HUES64 (cell line): ENCODE results near the gene UNC45A.
"Not testable (repeated sequence)": the region's sequence is repeated elsewhere in the genome, so short reads cannot be mapped to it uniquely, and the experiment has no call there.

ENCODE experiments used
- H3K27ac ChIP-seq: 2 replicates; pipeline ENCODE4 v1.7.0; 2013; ENCODE audit warnings: low read depth, low read length, inconsistent platforms
- H3K27me3 ChIP-seq: 2 replicates; pipeline ENCODE4 v1.6.1; 2013; ENCODE audit warnings: mild to moderate bottlenecking, low read length; ENCODE audit not compliant: insufficient read depth
- H3K36me3 ChIP-seq: 2 replicates; pipeline ENCODE4 v1.6.1; 2013; ENCODE audit warnings: mild to moderate bottlenecking, low read length; ENCODE audit not compliant: insufficient read depth
- H3K4me1 ChIP-seq: 2 replicates; pipeline ENCODE4 v1.6.1; 2013; ENCODE audit warnings: mild to moderate bottlenecking, low read length, moderate library complexity; ENCODE audit not compliant: insufficient read depth
- H3K4me3 ChIP-seq: 2 replicates; pipeline ENCODE4 v1.5.1; 2013; ENCODE audit warnings: mild to moderate bottlenecking, low read length, moderate library complexity
- H3K9ac ChIP-seq: 2 replicates; pipeline ENCODE4 v1.6.1; 2013; ENCODE audit warnings: mild to moderate bottlenecking, low read depth, low read length
- H3K9me3 ChIP-seq: 2 replicates; pipeline ENCODE4 v1.6.1; 2013; ENCODE audit warnings: low read depth, low read length; ENCODE audit not compliant: insufficient read depth
- WGBS: fragments of 150-250, 120-280 bp; methylation state at CpG from one replicate; pipeline ENCODE4 v1.1.7; 2013; ENCODE audit warnings: missing lambda C conversion rate; 5-methylcytosine and 5-hydroxymethylcytosine counted together

The UNC45A gene

DNA sequence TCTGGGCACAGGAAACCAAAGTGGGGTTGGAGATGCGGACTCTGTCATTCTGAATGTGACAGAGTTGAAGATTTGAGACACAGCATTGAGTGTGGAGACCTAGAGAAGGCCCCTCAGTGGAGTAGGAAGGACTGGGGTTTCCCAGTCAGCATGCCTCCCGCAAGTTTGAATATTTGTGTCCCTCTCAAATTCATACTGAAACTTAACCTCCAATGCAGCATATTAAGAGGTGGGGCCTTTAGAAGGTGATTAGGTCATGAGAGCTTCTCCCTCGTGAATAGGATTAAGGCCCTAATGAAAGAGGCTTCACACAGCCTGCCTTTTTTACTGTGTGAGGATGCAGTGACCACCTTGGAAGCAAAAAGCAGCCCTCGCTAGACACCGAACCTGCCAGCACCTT is 10.7 kb upstream of the UNC45A start:
- no peak overlapping the region for H3K9ac ChIP-seq
- no peaks in the 10 kb centered on the region for H3K9me3 ChIP-seq
- 89% methylated on average over 4 of the region's 5 CpGs for WGBS
- H3K27ac ChIP-seq: no peak overlapping the region
- H3K4me3 ChIP-seq: no peak overlapping the region
- peaks cover 2% of the 10 kb centered on the region; the same call in 1 of the 2 replicates for H3K4me1 ChIP-seq
- no peaks in the 10 kb centered on the region for H3K27me3 ChIP-seq
- H3K36me3 ChIP-seq: peaks cover 13% of the 10 kb centered on the region; the same call in 1 of the 2 replicates

DNA sequence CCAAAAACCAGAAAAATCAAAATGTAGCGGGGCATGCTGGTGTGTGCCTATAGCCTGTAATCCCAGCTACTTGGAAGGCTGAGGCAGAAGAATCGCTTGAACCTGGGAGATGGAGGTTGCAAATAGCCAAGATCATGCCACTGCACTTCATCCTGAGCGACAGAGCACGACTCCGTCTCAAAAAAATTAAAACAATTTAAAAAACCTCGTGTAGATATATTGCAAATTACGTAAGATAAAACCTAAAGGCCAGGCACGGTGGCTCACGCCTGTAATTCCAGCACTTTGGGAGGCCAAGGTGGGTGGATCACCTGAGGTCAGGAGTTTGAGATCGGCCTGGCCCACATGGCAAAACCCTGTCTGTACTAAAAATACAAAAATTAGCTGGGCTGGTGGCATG is 8.3 kb upstream of the UNC45A start:
- not testable (repeated sequence) for H3K4me3 ChIP-seq, H3K36me3 ChIP-seq, H3K27me3 ChIP-seq, H3K9ac ChIP-seq, H3K4me1 ChIP-seq, H3K9me3 ChIP-seq, H3K27ac ChIP-seq
- 96% methylated on average over 10 of the region's 10 CpGs for WGBS

DNA sequence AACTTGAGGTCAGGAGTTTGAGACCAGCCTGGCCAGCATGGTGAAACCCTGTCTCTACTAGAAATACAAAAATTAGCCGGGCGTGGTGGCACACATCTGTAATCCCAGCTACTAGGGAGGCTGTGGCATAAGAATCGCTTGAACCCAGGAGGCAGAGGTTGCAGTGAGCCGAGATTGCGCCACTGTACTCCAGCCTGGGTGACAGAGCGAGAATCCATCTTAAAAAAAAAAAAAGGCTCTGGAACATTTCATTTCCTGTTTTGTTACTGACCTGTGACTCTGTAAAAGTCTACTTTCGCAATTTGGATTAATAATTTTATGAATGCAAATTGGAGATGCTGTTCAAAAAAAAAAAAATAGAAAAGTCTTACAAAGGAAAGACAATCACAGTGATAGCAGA is 7.0 kb upstream of the UNC45A start:
- H3K4me1 ChIP-seq, H3K36me3 ChIP-seq, H3K27me3 ChIP-seq, H3K27ac ChIP-seq, H3K9me3 ChIP-seq, H3K4me3 ChIP-seq, H3K9ac ChIP-seq: not testable (repeated sequence)
- 96% methylated on average over 7 of the region's 7 CpGs for WGBS

DNA sequence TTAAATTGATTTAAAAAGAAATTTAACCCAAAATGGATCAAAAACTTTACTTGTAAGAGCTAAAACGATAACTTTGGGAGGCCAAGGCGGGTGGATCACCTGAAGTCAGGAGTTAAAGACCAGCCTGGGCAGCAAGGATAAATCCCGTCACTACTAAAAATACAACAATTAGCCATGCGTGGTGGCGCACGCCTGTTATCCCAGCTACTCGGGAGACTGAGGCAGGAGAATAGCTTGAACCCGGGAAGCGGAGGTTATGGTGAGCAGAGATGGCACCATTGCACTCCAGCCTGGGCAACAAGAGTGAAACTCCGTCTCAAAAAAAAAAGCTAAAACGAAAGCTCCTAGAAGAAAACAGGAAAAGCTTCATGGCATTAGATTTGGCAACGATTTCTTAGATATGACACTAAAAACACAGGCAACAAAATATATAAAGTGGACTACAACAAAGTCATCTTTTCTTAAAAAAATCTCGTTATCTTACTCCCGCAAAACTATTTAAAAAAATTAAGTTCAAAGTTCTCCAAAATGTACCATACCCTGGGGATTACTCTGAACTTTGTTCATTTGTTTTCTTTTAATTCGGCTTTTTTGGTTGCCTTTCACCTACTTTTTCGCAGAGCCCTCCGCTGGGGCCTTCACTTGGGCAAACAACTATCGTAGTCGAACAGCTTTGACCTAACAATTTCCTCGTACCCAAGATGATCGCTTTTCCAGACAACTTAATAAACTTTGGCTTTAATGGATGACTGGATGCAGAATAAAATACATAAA is 5.7 kb upstream of the UNC45A start:
- no peak overlapping the region for H3K27ac ChIP-seq
- no peaks in the 10 kb centered on the region; the same call in 1 of the 2 replicates for H3K4me1 ChIP-seq
- H3K9ac ChIP-seq: no peak overlapping the region
- peaks cover 15% of the 10 kb centered on the region for H3K27me3 ChIP-seq
- H3K9me3 ChIP-seq: no peaks in the 10 kb centered on the region
- no peak overlapping the region for H3K4me3 ChIP-seq
- H3K36me3 ChIP-seq: no peaks in the 10 kb centered on the region
- 96% methylated on average over 21 of the region's 21 CpGs for WGBS

DNA sequence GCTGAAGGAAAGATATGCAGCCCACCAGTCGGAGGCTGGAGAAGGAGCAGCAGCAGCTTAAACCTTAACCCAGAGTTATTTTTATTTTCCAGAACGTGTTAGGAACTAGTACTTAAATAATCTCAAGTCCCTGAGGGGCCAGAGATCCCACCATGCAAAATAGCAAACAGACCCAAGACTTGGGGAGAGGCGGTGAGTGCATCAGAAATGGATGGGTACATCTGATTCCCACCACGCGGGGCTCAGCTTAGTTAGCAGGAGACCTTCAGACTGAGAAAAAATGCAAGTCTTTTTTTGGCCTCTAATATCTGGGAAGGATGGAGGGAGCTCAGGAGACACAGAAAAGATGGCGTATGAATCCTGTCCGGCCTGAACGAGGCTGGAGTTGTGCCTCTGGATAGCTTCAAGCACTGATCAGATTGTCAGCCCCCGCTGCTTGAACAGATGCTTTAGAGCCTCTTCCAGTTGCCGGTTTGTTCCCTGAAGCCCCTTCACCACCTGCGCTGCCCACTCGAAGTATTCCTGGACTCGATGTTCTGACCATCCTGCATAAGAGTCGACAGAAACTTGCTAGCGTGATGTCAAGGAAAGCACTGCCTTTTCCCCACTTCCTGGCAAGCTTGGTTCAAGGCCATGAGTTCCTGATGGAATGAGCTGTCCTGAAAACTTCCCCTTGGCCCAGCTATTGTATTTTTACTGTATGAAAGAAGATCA is 4.1 kb upstream of the UNC45A start:
- no peak overlapping the region for H3K27ac ChIP-seq
- H3K27me3 ChIP-seq: peaks cover 15% of the 10 kb centered on the region
- no peaks in the 10 kb centered on the region for H3K36me3 ChIP-seq
- peak overlapping the region; percentile 75; the same call in 1 of the 2 replicates for H3K4me3 ChIP-seq
- no peaks in the 10 kb centered on the region for H3K9me3 ChIP-seq
- no peak overlapping the region for H3K9ac ChIP-seq
- WGBS: 94% methylated on average over 15 of the region's 15 CpGs
- no peaks in the 10 kb centered on the region; the same call in 1 of the 2 replicates for H3K4me1 ChIP-seq

DNA sequence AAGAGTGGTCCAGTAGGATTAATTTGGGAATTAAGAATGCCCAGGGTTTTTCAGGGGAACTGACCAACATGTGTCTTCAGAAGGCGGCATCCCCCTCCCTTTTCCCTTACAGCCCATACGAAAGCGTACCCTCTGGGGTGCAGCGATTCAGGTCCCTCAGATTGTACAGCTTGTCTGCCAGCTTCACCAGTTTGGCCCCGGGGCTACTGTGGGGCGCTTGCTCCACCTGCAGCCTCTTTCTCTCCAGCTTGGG is 3.6 kb upstream of the UNC45A start:
- Histone ChIP-seq H3K4me3 (peak overlapping the region; percentile 75), H3K36me3 (peaks cover 3% of the 10 kb centered on the region), H3K27me3 (peaks cover 15% of the 10 kb centered on the region), H3K4me1 (no peaks in the 10 kb centered on the region; the same call in 1 of the 2 replicates), H3K27ac (no peak overlapping the region), H3K9ac (no peak overlapping the region), H3K9me3 (no peaks in the 10 kb centered on the region)
- WGBS: 43% methylated on average over 6 of the region's 6 CpGs

DNA sequence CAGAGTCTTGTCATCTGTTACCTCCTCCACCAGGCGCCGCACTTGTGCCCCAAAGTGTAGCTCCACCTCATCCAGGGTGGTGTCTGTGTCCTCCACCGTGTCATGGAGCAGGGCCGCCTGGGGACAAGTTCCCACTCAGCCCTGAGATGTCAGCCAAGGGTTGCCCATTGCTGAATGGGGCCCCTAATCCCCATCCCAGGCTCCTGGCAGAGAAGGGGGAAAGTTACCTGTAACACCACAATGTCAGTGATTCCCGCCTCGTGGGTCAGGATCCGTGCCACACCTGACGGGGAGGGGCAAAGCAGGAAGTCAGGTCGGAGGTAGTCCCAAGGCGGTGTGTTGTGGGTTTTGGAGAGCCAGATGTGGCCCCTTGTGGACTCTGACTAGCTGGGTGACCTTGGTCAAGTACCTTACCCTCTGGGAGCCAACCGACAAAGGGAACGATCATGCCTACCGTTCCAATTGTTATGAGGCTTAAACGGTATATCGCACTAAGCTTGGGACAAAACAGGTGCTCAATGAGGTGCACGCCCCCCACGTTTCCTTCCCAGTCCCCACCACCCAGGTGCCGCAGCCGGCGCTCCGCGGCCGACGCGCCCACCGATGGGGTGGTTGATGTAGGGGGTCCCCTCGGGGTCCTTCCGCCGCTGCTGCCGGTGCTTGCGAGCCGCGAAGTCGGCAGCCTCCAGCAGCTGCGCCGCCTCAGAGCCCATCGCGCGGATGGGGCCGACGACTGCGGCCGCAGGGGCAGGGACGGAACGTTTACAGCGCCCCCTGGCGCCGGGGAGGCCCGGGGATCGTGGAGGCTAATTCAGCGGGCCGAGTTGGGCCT is 3.0 kb upstream of the UNC45A start, which contains the start of gene HDDC3:
Gene HDDC3 (minus strand): TSS at position 722 of the 832 bp plus-strand sequence. CDS start 9 bp downstream, at position 713.
- Histone ChIP-seq H3K27me3 (peaks cover 15% of the 10 kb centered on the region), H3K36me3 (peaks cover 8% of the 10 kb centered on the region), H3K4me1 (no peaks in the 10 kb centered on the region; the same call in 1 of the 2 replicates), H3K4me3 (peak within 1 kb of the TSS; percentile 75), H3K27ac (0 out of 2 replicates have a peak within 1 kb of the TSS, but pooled peaks have one; percentile 16), H3K9ac (peak within 1 kb of the TSS; percentile 64), H3K9me3 (no peaks in the 10 kb centered on the region)
- under 1% methylated on average over 52 of the region's 52 CpGs for WGBS

DNA sequence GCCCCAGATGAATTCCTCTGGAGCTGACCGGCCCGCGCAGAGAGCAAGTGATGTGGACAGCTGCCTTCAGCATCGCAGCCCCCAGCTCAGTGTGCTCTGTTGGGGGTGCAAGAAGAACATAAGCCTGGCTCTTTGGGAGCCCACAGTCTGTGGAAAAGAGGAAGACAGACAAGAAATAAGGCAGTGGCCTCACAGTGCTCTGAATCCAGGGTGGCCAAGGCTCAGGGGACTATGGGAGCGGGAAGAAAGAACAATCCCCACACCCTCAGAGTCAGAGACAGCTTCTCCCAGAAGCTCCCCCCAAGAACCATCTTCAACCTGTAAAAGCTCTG is 2.5 kb upstream of the UNC45A start:
- 26% methylated on average over 5 of the region's 5 CpGs for WGBS
- Histone ChIP-seq H3K36me3 (peaks cover 11% of the 10 kb centered on the region), H3K27me3 (peaks cover 15% of the 10 kb centered on the region), H3K4me1 (no peaks in the 10 kb centered on the region; the same call in 1 of the 2 replicates), H3K9ac (no peak overlapping the region), H3K27ac (no peak overlapping the region), H3K9me3 (no peaks in the 10 kb centered on the region), H3K4me3 (peak overlapping the region; percentile 75)

DNA sequence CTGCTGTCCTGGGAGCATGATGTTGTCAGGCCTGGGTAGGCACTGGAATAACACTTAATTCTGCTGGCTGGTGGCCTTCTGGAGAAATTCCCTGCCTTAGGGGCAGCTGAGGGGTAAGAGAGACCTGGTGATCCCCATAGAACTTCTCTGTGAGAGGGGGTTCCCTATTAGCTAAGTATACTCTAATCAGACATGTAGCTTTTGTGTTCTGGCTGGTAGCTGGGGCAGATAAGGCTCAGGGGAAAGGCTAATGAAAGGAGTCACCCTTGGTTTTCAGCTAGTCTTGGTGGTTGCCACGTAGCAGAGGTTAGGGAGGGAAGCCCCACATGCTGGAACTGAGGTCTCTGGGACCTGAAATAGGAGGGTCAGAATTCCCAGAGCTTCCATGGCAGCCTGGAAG is 1.8 kb upstream of the UNC45A start:
- H3K27ac ChIP-seq: no peak overlapping the region
- H3K36me3 ChIP-seq: peaks cover 17% of the 10 kb centered on the region
- WGBS: 78% methylated on average over 1 of the region's 1 CpG
- no peak overlapping the region for H3K9ac ChIP-seq
- no peaks in the 10 kb centered on the region; the same call in 1 of the 2 replicates for H3K4me1 ChIP-seq
- no peak overlapping the region for H3K4me3 ChIP-seq
- H3K9me3 ChIP-seq: no peaks in the 10 kb centered on the region
- peaks cover 15% of the 10 kb centered on the region for H3K27me3 ChIP-seq

DNA sequence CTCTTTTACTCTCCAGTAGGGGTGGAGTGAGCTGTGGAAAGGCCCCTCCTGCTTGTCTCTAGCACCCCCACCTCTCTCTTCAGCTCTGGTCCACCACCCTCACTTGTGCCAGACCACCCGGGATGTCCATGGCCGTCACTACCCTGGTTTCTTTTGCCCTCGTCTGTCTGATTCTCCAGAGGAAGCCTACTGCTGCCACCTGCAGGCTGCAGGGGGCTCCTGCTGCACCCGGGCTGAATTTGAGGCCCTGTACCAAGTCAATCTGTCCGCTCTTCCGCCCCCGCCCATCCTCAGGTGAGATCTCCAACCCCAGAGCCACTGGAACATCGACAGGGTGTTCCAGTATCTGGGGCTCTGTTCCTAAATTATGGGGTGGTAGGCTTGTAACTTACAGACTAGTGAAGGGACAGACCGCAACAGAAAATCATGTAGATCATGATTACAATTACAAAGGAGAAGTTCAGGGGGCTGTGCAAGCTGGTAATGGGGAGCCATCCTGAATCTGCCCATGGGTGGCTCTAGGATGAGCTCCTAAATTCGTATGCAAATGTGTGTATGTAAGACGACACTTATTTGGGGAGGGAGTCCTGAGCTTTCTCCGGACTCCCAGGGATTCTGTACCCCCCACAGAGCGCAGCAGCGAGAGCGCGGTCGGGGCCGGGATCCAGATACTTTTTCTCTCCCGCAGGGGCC is 683 bp upstream of the UNC45A start:
- Histone ChIP-seq H3K9me3 (no peaks in the 10 kb centered on the region), H3K27ac (no peak overlapping the region), H3K9ac (peak overlapping the region; percentile 20; the same call in 1 of the 2 replicates), H3K4me3 (peak overlapping the region; percentile 78), H3K27me3 (peaks cover 15% of the 10 kb centered on the region), H3K4me1 (no peaks in the 10 kb centered on the region; the same call in 1 of the 2 replicates), H3K36me3 (peaks cover 26% of the 10 kb centered on the region)
- 3% methylated on average over 19 of the region's 19 CpGs for WGBS
